Measurements from ENCODE around the gene GCNT2. TPM values are rescaled to one million over a fixed set of nuclear protein-coding genes. Genes with fewer than 3 reads are reported as not detected.
"Not testable (repeated sequence)": the region's sequence is repeated elsewhere in the genome, so short reads cannot be mapped to it uniquely, and the experiment has no call there.

The GCNT2 gene
- total RNA-seq, 1 donor from 2014 or later = 12.4 TPM

- DNase-seq (ENCODE audit: extremely low read depth, low read depth, low spot score) = no peak
These were observed 77.9 kb downstream of the GCNT2 start for GRCh38 chr6:10599046-10599445.

DNA sequence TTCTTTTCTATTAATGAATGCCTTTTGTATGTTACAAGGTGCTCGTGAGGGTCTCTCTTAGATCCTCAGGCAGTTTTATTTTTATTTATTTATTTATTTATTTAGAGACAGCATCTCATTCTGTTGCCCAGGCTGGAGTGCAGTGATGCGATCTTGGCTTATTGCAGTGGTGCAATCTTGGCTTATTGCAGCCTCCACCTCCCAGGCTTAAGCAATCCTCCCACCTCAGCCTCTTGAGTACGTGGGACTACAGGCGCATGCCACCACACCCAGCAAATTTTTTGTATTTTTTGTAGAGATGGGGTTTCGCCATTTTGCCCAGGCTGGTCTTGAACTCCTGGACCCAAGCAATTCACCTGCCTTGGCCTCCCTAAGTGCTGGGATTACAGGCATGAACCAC, 79.5 kb downstream of the GCNT2 start:
- DNase-seq (ENCODE audit: extremely low read depth, low read depth, low spot score) = not testable (repeated sequence)

GRCh38 chr6:10603219-10603618, 82.1 kb downstream of the GCNT2 start:
- DNase-seq (ENCODE audit: extremely low read depth, low read depth, low spot score) = no peak

DNA sequence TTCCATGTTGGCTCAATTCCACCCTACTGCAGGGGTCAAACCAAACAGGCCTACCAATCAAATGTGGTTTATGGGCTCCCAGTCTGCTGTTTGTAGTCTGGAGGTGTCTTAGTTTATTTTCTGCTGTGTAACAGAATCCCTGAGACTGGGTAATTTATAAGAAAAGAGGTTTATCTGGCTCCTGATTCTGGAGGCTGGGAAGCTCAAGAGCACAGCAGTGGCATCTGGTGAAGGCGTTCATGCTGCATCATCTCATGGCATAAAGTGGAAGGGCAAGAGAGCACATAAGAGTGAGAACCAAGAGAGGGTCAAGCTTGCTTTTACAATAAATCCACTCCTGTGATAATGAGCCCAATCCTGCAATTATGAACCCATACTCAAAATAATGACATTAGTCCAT, 87.9 kb downstream of the GCNT2 start:
- no peak for DNase-seq (ENCODE audit: extremely low read depth, low read depth, low spot score)

- no peak for DNase-seq (ENCODE audit: extremely low read depth, low read depth, low spot score)
These were observed 89.1 kb downstream of the GCNT2 start for GRCh38 chr6:10610289-10610688.

DNA sequence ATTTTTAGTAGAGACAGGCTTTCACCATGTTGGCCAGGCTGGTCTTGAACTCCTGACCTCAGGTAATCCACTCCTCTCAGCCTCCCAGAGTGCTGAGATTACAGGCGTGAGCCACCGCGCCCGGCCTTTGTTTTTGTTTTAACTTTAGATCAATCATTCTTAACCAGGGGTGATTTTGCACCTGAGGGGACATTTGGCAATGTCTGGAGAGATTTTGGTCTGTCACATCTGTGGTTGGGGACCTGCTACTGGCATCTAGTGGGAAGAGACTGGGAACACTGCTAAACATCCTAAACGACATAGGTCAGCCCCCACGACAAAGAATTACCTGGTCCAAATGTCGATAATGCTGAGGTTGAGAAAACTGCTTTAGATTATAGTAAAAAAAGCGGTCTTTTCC, 91.0 kb downstream of the GCNT2 start:
- DNase-seq (ENCODE audit: extremely low read depth, low read depth, low spot score) = no peak

DNA sequence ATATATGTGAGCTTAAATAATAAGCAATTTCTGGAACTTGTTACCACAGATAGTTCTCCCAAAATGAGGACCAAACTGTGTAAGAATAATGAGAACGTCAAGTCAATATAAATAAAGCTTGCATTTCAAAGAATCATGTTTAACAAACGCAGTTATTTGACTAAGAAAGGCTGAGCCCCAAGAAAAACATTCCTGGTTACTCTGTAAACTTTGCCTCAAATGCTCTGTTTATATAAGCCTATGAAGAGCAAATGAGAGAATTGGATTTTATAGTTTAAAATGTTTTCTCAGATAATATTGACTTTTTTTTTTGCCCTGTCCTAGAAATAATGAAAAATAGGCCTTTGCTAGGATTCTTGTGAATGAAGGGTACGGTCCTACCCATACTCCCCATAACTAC, 91.9 kb downstream of the GCNT2 start:
- no peak for DNase-seq (ENCODE audit: extremely low read depth, low read depth, low spot score)

DNA sequence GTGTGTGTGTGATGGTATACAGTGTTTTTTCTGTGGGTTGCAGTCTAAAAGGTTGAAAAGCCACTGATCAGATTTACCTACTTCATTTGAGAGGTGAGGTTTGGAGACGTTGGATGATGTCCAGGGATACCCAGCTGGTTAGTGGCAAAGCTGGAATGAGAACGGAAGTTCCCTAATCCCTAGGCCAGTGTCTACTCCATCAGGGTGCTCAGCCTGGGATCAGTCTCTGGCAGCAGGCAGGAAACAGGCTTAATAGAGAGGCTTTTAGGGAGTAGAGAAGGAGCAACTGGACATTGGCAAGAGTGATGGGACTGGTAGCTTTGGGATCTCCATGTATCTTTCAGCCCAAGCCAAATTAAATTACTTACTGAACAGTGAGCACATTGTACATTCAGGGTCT, 92.6 kb downstream of the GCNT2 start:
- no peak for DNase-seq (ENCODE audit: extremely low read depth, low read depth, low spot score)

- DNase-seq (ENCODE audit: extremely low read depth, low read depth, low spot score) = no peak
These were observed 94.5 kb downstream of the GCNT2 start for GRCh38 chr6:10615675-10616074.

GRCh38 chr6:10616266-10616665, 95.1 kb downstream of the GCNT2 start:
- DNase-seq (ENCODE audit: extremely low read depth, low read depth, low spot score) = not testable (repeated sequence)

GRCh38 chr6:10617008-10617696, 96.0 kb downstream of the GCNT2 start:
- DNase-seq (ENCODE audit: extremely low read depth, low read depth, low spot score) = no peak

GRCh38 chr6:10618409-10618808, 97.3 kb downstream of the GCNT2 start:
- DNase-seq (ENCODE audit: extremely low read depth, low read depth, low spot score) = no peak

DNA sequence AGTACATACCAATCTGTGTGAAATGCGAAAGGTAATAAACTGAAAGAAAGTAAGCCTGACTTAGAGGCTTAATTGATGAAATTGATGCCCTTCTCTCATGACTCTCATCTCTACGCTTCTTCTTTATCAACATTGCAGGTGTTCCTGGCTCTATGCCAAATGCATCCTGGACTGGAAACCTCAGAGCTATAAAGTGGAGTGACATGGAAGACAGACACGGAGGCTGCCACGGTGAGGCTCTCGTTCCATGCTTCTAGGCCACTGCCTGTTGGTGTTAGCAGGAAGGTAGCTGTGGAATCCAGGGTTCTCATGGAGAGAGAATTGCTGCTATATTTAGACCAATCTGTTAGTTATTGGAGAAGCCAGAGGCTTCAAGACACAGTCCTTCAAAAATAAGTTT, 100.1 kb downstream of the GCNT2 start:
- no peak for DNase-seq (ENCODE audit: extremely low read depth, low read depth, low spot score)

- DNase-seq (ENCODE audit: extremely low read depth, low read depth, low spot score) = no peak
These were observed 100.7 kb downstream of the GCNT2 start for GRCh38 chr6:10621847-10622246.

DNA sequence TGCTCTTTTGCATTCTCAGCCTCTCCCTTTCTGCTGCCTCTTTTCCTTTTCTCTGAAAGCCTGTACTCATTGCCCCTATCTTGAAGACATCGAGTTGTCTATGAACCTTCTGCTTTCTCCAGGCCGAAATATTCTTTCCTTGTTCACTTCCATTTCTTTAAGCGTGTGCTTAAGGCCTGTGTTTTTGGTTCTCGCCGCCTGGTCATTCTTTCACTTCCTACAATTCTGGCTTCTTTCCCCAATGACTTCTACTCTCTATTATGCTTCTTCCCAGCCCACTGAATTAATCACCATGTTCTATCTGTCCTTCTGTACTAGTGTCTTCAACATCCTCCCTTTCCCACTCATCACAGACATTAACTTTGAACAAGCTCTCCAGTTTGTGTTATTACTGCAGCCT, 103.7 kb downstream of the GCNT2 start:
- DNase-seq (ENCODE audit: extremely low read depth, low read depth, low spot score) = no peak

DNA sequence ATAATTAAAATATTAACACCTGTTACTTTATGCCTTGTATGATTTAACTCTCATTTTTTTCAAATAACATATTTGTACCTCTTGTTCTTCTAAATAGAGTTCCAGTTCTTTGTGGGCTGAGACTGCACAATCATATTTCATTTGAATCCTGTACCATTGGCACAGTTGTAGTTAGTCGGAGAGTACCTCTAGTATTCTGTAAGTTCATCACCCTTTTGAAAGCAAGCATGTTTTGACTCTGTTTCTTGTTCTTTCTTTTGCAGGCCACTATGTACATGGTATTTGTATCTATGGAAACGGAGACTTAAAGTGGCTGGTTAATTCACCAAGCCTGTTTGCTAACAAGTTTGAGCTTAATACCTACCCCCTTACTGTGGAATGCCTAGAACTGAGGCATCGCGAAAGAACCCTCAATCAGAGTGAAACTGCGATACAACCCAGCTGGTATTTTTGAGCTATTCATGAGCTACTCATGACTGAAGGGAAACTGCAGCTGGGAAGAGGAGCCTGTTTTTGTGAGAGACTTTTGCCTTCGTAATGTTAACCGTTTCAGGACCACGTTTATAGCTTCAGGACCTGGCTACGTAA, 105.1 kb downstream of the GCNT2 start:
- no peak for DNase-seq (ENCODE audit: extremely low read depth, low read depth, low spot score)

GRCh38 chr6:10627800-10628199, 106.6 kb downstream of the GCNT2 start:
- no peak for DNase-seq (ENCODE audit: extremely low read depth, low read depth, low spot score)

DNA sequence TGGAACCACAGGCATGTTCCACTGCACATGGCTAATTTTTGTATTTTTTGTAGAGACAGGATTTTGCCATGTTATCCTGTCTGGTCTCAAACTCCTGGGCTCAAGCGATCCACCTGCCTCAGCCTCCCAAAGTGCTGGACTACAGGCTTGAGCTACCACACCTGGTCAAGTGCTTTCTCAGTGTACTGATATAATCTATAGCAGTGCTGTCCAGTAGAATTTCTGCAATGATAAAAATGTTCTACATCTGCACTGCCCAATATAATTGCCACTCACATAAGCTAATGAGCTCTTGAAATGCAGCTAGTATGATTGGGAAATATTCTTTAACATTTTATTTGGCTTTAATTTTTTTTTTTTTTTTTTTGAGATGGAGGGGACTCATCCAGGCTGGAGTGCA, 109.0 kb downstream of the GCNT2 start:
- no peak for DNase-seq (ENCODE audit: extremely low read depth, low read depth, low spot score)

DNA sequence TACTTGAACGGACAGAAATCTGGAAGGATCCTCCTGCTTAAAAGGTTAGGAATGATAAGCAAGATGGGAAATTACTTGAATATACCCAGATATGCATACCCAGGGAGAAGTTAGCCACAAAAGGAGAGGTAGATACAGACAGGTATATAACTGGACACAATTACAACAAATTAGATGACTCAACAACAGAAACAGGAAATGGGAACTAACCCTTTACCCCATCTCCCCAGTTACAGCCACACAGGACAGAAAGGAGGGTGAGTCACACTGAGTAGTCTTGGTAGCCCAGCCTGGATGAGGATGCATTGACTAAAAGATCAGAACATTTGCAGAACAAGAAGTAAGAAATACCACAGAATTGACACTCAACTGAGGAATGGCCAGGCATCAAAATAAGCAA, 112.1 kb downstream of the GCNT2 start:
- peak; percentile 52 for DNase-seq (ENCODE audit: extremely low read depth, low read depth, low spot score)

DNA sequence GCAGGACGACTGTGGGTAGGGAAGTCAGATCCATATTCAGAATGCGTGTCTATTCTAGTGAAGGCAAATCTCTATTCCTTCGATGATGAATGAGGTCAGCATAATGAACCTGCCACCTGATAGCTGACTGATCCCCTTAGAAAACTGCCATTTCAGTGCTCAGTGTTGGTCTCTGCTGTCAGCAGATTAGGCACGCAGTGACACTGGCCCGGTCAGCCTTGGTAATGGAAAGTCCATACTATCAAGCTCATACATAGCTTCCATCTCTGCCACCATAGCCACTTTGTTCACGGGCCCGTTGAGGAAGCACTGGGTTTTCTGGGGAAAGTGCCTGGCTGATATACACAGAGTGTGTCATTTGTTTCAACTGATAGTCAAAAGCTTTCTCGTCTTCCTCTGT, 119.3 kb downstream of the GCNT2 start:
- DNase-seq (ENCODE audit: extremely low read depth, low read depth, low spot score) = no peak

- no peak for DNase-seq (ENCODE audit: extremely low read depth, low read depth, low spot score)
These were observed 120.4 kb downstream of the GCNT2 start for GRCh38 chr6:10641528-10641927.

DNA sequence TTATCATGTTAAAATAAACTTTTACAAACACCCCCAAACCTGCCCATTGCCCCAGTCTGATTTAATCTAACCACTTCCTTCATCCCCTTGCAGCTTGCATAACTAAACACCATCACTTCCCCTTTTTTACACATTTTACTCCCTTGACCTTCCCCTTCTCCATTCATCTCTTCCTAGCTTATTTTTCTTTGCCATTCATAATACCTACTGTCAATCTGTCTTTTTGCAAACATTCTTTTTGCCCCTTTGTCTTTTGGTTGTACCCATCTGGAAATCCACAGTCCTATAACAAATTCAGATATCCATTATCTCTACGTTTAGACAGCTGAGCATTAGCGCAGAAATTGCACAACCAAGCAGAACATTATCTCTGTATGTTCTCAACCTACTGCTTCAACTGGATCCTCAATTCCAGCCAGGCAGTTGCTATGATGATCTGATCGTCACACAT, 122.1 kb downstream of the GCNT2 start:
- no peak for DNase-seq (ENCODE audit: extremely low read depth, low read depth, low spot score)

DNA sequence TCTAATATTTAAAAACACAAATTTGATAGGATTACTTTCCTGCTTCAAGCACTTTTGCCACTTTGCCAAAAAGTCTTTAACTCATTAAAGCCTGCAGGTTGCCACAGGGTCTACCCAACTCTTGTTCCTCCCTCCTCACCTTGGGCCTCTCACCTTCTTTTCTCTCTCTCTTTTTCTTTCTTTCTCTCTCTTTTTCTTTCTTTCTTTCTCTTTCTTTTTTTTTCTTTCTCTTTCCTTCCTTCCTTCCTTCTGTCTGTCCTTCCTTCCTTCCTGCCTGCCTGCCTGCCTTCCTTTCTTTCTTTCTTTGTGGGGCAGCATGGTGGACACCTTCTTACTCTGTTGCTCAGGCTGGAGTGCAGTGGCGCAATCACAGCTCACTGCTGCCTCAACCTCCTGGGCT, 123.1 kb downstream of the GCNT2 start:
- no peak for DNase-seq (ENCODE audit: extremely low read depth, low read depth, low spot score)

Data from glomerular endothelial cell (primary cell).